GM12873 (cell line): Measurements from ENCODE around the gene RBL1.

Source experiments
- TF ChIP-seq, protein P1 (sequence below): IDR thresholded peaks from 2 replicates; pipeline ENCODE4 v1.5.1; 2012; ENCODE audit warnings: low read depth, mild to moderate bottlenecking, moderate library complexity, low read length, control low read depth; ENCODE audit not compliant: insufficient read depth; ENCODE audit errors: missing control alignments

Gene RBL1

DNA sequence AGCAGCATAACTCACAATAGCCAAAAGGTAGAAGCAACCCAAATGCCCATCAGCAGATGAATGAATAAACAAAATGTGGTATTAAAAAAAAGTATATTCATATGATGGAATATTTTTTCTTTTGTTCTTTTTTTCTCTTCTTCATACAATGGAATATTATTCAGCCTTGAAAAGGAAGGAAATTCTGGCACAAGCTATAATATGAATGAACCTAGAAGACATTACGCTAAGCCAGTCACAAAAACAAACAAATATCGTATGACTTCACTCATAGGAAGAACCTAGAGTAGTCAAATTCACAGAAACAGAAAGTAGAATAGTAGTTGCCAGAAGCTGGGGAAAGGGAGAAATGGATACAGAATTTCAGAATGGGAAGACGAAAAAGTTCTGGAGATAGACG is 63.7 kb downstream of the RBL1 start:
- TF ChIP-seq, protein P1, sequence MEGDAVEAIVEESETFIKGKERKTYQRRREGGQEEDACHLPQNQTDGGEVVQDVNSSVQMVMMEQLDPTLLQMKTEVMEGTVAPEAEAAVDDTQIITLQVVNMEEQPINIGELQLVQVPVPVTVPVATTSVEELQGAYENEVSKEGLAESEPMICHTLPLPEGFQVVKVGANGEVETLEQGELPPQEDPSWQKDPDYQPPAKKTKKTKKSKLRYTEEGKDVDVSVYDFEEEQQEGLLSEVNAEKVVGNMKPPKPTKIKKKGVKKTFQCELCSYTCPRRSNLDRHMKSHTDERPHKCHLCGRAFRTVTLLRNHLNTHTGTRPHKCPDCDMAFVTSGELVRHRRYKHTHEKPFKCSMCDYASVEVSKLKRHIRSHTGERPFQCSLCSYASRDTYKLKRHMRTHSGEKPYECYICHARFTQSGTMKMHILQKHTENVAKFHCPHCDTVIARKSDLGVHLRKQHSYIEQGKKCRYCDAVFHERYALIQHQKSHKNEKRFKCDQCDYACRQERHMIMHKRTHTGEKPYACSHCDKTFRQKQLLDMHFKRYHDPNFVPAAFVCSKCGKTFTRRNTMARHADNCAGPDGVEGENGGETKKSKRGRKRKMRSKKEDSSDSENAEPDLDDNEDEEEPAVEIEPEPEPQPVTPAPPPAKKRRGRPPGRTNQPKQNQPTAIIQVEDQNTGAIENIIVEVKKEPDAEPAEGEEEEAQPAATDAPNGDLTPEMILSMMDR, result no peak

DNA sequence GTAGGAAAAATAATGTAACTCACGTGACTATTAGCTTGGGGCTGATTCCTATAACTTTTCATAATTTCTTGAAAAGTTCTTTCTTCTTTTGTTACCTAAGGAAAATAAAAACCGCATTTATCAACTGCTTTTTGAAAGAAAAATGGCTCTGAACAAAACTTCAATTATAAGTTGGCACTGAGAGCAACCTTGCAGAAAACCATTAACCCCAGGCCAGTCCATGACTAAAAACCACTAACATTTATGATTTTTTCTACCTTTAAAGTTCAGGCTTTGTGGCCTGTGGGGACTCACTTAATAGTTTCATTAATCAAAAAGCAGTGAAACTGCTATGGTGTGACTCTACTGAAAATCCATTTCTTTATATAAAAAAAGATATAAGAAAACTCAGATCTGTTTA is 75.2 kb downstream of the RBL1 start:
- TF ChIP-seq, protein P1, result no peak

DNA sequence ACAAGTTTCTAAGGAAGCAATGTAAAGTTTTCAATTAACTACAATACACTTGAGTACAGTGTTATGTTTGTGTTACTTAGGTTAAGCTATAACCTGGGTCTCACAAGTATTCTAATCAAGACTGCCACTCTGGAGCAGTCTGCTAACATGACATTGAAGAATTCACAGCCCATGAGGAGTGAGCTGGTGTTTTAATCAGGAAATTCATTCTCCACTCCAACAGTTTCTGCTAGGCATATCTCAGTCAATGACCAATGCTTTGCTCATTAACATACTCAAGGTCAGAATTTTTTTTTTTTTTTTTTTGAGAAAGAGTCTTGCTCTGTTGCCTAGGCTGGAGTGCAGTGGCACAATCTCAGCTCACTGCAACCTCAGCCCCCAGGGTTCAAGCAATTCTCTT is 84.7 kb downstream of the RBL1 start:
- TF ChIP-seq, protein P1, result no peak

DNA sequence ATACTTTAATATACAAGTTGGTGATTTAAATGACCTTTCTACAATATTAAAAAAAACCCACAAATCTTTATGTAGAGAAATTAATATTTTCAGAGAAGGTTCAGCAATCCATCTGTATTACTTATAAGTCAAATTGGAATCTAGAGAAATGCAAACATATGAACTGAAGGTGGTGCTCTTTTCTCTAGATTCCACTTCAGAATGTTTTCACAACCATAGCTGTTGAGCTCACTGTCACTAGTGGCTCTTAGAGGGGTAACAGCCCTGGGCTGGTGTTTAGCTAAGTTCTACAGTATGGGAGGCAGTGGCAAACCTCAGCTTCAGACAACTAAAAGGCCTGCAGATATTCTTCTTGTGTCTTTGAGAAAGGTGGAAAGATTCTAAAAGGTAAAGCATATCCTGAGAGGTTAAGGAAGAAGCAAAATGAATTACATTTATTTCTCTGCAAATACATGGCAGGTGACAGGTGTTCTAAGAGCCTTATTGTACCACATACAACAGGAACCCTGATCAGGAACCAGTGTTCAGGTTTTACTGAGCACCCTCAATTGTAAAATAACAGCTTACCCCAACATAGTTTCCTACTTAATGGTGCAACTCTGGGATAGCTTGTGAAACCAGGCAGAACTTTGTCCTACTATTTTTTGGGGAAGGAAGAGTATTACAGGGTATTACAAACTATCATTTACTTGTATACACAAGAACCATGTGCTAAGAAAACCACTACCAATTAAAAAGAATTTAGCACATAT is 87.7 kb downstream of the RBL1 start:
- TF ChIP-seq, protein P1, result peak; percentile 41

GRCh38 chr20:36998652-36999051 is 97.1 kb downstream of the RBL1 start:
- TF ChIP-seq, protein P1, result no peak

DNA sequence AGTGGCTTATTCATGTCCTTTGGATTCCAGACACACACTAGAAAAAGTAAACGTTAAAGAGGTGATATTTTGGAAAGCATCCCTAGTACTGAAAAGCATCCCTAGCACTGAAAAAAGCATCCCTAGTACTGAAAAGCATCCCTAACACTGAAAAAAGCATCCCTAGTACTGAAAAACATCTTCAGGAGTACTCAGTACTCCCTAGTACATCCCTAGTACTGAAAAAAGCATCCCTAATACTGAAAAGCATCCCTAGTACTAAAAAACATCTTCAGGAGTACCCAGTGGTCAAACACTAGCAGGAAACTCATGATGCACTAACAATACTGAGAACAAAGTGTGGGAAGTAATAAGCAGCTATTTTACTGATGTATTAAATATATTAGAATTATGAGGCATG is 98.7 kb downstream of the RBL1 start:
- TF ChIP-seq, protein P1, result no peak

- TF ChIP-seq, protein P1, result no peak
These were observed 102.9 kb downstream of the RBL1 start for GRCh38 chr20:36992802-36993334.
